HG03575 (cell line): Measurements from ENCODE around the gene ACBD4.
A peak's percentile ranks its signal among the peaks of the same experiment; 100 is the strongest.

Source experiments
- ATAC-seq: cut with Tn5 transposase; IDR thresholded peaks from one replicate; pipeline ENCODE4 v1.9.1; 2021; ENCODE audit not compliant: unreplicated experiment, insufficient number of reproducible peaks, low FRiP score; ENCODE audit errors: extremely low read depth

Gene ACBD4

GRCh38 chr17:45135192-45135977, at the start of gene ACBD4:
Gene ACBD4 (plus strand): TSS chr17:45135687. CDS start chr17:45136145, 458 bp downstream.
- ATAC-seq = peak; percentile 79

DNA sequence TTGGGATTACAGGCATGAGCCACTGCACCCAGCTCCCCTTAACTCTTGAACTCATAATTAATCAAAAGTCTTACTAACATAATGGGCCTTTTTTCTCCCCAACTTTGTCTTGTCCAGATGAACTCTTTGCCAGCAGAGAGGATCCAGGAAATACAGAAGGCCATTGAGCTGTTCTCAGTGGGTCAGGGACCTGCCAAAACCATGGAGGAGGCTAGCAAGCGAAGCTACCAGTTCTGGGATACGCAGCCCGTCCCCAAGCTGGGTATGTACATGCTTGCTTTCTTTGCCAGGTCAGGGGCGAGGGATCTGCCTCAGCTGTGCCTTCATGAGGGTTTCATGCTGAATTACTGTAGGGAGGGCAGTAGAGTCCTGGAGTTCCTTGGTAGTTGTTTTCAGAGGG, 49.1 kb upstream of the ACBD4 start:
- no peak for ATAC-seq

- no peak for ATAC-seq
Measured at GRCh38 chr17:45086865-45087503, 48.5 kb upstream of the ACBD4 start.

DNA sequence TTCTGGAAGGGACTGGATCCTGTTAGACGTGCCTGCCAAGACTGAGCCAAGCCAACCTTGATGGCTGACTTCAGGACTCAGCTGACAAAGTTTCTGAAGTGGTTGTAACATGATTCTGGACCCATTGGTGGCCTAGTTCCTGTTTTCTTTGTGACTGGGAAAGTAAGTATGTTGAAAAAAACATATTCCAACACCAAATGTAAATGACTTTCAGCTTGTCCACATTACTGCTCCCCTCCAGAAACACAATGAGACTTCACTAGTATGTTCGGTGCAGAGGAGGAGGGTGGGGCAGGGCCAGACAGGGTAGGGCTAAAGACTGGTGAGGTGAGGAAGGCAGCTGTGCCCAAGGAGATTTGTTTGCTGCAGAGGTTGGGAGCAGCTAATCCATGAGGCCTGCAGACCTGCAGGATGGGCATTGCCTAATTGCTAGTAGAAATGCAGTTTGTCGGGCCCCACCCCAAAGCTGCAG, 47.9 kb upstream of the ACBD4 start:
- ATAC-seq = no peak

DNA sequence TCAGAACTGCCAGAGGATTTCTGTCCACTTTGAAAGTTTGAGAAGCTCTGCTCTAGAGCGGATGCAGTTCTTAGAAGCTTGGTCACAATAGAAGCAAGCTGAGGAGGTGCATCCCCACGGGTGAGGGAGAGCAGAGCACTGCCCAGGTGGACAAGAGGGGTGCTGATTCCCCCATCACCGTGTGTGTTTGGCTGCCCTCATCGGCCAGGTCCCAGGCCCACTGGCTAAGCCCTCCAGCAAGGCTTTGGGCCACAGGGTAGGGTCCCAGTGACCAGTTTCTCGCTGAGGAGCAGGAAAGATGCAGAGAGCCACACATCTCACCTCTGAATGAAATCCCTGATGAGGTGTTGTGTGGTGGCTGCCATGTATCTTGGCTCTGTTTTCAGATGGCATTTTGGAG, 47.5 kb upstream of the ACBD4 start:
- no peak for ATAC-seq

DNA sequence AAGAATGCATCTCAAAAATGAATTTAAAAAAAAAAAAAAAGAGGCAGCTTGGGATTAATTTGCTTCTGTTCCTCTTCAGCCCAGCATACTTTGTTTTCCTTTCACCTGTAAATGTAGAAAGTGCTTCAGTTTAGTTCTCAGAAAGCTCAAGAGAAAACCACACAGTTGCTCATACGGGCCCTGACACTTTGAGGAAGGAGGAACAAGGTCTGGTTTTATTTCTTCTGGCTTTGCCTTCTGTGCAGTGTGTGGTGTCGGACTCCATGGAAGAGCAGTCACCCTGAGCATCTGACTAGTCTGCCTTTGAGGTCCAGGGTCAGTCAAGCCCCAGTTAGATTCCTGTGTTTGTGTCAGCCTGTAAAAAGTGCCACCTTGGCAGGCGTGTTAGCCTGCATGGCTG, 46.7 kb upstream of the ACBD4 start:
- no peak for ATAC-seq

DNA sequence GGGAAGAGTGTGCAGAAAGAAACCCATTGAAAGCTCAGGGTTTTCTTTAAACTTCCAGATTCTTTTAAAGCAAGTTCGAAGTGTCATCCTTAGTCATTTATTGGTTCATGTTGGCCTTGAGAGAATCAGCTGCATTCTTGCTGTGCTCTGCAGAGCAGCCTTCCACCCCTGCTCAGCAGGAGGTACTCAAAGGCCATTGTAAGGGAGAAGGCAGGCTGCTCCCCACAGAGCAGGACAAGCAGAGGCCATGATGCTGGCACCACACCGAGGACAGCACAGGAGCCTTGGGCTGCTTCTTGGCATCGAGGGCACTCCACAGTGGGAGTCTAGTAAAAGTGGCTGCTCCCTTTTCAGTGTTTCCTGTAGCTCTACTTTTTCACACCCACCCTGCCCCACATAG, 44.8 kb upstream of the ACBD4 start:
- ATAC-seq = no peak

DNA sequence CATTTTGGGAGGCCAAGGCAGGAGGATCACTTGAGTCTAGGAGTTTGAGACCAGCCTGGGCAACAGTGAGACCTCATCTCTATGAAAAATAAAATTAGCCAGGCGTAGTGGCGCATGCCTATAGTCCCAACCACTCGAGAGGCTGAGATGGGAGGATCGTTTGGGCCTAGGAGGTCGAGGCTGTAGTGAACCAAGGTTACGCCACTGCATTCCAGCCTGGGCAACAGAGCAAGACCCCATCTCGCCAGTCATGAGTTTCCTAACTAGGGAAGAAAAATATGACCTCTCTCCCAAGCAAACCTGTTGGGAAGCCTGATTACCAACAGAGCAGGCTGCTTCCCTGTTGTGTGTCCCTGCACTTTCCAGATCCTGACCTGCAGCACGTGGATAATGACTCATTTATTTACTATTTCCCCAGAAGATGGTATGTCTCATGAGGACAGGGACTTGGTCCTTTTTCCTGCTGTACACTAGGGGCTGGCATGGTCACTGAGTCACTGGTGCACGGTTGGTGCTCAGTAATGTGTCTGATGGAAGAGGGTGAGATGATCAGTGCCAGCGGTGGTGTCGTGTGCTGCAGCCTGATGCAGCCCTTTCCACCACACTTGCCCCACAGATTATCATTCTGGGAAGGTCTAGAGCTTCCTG, 43.6 kb upstream of the ACBD4 start:
- no peak for ATAC-seq

- no peak for ATAC-seq
Measured at GRCh38 chr17:45092911-45093430, 42.5 kb upstream of the ACBD4 start.

- no peak for ATAC-seq
Measured at GRCh38 chr17:45093444-45094110, 41.9 kb upstream of the ACBD4 start.

DNA sequence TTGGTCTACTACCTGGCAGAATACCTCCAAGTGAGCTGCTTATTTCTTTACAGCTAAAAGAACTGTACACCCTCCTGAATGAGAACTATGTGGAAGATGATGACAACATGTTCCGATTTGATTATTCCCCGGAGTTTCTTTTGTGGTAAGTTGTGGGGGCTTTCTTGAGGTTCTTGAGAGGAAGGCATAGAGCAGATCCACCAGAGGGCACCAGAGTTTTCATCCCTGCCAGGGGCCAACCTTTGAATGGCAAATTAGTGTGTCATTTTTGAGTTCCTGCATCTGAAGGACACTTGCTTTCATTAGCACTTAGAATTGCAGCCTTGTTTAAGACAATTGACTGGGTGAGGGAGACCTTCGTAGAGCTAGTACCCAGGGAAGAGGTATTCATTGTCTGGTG, 39.3 kb upstream of the ACBD4 start:
- no peak for ATAC-seq

DNA sequence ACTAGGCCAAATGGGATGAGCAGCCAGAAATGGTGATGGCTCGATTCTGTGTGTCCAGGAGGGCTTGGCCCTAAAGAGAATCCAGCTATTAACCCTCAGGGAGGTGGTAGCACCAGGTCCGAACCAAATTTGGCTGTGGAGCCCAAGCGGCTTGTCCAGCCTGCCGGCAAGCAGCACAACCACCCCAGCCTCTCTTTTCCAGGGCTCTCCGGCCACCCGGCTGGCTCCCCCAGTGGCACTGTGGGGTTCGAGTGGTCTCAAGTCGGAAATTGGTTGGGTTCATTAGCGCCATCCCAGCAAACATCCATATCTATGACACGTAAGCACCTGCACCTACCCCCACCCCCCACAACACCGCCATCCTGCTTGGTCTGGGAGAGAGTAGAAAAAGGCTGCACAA, 38.6 kb upstream of the ACBD4 start:
- no peak for ATAC-seq

- ATAC-seq = no peak
Measured at GRCh38 chr17:45098081-45098868, 37.2 kb upstream of the ACBD4 start.

- no peak for ATAC-seq
Measured at GRCh38 chr17:45098869-45099616, 36.4 kb upstream of the ACBD4 start.

GRCh38 chr17:45101546-45101882, 34.0 kb upstream of the ACBD4 start:
- no peak for ATAC-seq

DNA sequence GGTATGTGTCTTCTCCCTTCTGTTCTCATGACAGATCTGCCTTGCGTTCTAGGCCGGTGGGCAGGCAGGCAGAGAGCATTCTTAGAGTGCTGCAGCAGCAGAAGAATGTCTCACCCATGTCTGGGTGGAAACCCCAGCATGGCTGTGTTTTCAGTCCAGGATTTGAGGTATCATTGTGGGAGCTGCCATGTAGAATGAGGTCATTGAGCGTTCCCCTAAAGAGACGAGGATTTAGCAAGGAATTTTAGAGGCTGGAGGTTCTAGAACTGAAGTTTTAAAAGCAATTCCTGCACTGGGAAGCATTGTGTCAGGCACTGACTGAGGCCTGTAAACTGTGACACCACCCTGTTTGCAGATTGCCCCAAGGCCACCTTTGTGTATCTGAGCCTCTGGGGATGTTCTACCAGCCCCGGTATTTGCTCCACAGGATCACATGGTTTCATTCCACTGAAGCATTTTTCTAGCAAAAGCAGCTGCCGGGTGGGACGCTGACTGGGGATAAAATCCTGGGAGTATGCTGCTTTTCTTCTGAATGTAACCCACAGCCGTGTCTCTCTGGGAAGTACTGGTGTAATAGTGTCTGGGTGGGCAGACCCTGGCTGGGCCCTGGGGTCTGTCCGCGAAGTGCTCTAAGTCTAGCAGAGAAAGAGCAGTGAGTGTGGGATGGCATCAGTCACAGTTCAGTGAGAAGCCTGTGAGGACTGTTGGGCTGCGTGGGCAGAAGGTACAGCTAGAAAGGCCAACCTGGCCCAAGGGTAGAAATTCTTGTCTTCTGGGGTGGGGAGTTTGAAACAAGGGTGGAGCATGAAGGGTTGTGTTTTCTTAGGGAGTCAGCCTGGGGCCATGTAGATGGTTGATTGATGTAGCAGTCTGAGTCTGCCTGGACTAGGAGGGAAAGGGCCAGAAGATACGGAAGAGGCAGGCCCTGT, 33.3 kb upstream of the ACBD4 start:
- ATAC-seq = no peak

DNA sequence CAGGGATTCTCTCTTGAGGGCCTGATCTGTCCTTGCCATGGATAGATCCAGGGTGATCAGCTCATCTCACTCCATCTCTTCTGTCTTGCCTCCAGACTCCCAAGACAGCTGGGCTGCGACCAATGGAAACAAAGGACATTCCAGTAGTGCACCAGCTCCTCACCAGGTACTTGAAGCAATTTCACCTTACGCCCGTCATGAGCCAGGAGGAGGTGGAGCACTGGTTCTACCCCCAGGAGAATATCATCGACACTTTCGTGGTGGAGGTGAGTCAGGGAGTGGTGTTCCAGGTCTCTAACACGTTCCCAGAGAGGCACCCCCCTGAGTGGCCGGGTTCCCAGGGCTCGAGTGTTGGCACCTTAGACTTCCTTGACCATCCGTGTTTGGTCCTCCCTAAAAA, 32.6 kb upstream of the ACBD4 start:
- no peak for ATAC-seq
